HG02588 (cell line): ENCODE data around the gene THAP7.
"Not testable (repeated sequence)": the region's sequence is repeated elsewhere in the genome, so short reads cannot be mapped to it uniquely, and the experiment has no call there.

ENCODE experiments used
- ATAC-seq: cut with Tn5 transposase; IDR thresholded peaks from one replicate; pipeline ENCODE4 v1.9.1; 2021; ENCODE audit warnings: mild to moderate bottlenecking, moderate library complexity; ENCODE audit not compliant: unreplicated experiment

Gene THAP7

DNA sequence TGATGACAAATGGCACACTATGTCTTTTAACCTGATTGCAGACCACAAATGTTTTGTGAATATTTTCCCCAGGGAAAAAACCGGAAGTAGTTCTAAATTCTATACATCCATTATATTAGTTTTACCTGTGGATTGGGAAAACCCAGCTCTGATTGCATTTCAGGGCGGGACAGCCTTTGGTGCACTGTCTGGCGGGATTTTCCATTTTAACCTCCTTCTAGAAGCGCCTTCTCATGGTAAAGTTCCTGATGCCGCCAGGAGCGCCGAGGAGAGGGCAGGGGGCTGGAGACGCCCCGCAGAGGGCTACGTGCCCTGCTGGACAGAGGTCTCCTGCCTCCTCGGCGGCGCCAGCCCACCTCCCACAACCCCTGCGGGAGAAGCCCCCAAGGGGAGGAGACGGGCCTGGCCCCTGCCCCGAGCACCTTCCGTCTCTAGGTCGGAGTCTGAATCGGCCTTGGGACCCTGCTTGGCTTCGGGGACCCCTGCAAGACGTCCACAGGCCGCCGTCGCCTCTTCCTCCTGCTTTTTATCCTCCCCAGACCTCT lies 11.8 kb upstream of the THAP7 start:
- no peak for ATAC-seq

DNA sequence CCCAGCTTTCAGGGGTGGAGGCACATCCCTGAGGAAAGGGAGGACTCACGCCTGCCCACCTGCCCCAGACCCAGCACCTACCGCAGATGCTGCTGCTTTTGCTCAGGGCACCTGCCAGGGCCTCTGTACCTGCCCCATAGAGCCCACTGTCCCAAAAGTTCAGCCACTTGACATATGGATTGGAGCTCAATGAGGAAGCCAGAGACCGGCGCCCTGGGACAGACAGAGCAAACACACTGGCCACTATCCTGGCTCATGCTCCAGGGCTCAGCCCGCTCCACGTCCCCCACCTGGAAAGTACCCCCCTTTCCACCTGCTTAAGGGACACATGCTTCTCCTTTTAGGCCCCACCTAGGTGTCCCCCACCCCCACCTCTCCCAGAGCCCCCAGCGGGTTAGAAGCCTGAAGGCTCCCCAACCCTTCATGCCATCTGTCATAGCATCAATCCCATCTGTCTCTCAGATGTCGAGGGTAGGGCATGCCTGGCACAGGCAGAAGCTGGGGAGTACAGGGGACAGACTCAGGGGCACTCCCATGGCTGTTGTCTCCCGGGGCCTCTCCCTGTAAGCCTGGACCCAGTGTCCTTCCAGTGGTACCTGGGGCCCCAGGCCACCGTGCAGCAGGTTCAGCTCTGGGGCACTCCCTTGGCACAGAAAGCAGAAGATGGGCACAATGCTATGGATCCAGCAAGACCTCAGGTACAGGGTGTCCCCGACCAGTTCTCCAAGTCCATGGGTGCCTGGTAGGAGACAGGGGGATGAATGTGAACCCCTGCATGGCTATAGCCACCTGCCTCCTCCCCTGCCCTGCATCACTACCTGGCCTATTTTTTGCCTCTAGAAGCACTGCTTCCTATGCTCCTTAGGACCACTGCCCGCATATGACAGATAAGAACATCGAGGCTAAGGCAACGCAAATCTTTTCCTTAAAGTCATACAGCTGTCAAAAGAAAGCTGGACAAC lies 10.8 kb upstream of the THAP7 start:
- no peak for ATAC-seq

DNA sequence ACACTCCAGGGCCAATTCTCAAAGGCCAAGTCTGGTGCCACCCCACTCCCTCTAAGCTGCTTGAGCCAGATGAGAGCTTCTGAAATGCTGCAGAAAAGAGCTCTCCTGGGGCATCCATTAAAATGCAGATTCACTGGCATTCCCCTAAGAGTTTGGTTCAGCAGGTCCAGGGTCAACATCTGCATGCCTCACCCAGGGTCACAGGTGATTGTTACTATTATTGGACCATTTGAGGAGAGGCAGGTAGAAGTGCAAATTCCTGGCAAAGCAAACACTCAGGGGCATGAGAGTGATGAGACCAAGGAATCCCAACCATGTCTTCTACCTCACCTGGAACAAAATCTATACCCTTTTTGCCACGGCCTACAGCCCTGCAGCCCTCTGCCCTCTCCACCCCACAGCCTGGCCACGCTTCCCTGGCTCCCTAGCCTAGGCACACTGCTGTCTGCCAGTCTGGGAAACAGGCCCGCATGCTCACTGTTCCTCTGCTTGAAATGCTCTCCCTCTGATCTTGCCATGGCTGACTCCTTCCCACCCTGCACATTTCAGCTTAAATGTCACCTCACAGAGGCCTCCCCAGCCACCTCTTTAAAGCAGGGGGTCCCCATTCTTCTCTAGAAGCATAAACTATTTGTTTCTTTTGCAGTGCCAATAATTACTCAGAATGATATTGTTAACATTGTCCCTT lies 8.7 kb upstream of the THAP7 start:
- ATAC-seq: no peak

DNA sequence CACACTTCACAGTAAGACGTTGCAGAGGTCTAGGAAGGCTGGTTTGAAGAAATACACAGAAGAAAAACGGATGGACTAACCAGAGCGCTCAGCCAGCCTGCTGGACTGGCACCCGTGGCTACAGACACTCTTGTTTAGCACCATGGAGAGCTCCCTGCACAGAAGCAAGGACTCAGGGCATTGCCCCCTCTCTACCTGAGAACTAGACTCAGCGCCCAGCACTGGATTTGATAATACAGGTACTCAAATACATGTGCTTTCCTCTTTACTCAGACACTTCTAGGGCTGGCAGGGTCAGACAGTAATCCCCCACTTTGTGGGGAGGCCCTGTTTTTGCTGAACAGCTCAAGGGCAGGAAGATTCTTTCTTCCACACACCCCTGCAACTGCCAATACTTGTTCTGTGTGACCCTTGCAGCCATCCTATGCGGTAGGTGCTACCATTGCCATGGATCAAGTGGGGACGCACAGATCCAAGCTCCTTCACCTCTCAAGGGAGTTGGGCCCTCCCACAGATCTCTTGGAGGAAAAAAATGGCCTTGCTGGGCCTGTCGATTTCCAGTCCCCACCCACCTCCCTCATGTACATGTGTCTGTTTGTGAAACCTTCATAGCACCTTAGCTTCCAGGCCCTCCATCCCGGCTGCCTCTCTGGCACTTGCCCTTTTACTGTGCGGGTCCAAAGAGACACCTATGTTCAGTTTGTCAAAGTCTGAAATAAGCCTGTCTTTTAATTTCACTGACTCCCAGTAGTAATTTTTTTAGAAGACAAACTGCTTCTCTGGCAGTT lies 7.9 kb upstream of the THAP7 start:
- no peak for ATAC-seq

DNA sequence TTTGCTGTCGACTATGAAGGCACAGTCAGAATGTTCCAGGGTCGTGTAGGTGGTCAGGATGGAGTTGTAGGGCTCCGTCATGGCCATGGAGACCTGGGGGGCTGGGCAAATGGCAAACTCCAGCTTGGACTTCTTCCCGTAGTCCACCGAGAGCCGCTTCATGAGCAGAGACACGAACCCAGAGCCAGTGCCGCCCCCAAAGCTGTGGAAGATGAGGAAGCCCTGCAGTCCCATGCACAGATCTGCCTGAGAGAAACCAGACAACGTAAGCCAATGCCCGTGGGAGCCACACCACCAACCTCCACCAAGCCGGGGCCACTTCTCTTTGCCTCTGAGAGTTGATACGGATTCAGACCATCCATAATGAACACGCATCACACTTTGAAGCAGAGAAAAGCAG lies 7.3 kb upstream of the THAP7 start:
- ATAC-seq: not testable (repeated sequence)

DNA sequence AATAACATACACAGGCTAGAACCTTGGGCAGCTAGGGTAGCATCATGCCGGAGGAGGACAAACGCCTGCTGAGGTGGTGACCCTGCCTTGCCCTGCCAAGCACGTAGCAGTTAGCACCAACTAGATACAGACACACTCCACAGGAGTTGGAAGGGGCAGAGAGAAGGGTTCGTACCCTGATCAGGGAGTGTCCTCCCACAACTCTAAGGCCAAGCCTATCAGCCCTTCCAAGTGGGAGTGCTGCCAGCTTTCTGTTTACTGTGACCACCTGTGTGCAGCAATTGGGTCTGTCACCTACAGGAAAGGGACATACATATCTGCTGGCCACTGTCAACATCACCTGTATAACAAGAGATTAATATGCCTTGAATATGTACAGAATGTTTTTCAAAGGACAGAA lies 1.9 kb upstream of the THAP7 start:
- no peak for ATAC-seq

DNA sequence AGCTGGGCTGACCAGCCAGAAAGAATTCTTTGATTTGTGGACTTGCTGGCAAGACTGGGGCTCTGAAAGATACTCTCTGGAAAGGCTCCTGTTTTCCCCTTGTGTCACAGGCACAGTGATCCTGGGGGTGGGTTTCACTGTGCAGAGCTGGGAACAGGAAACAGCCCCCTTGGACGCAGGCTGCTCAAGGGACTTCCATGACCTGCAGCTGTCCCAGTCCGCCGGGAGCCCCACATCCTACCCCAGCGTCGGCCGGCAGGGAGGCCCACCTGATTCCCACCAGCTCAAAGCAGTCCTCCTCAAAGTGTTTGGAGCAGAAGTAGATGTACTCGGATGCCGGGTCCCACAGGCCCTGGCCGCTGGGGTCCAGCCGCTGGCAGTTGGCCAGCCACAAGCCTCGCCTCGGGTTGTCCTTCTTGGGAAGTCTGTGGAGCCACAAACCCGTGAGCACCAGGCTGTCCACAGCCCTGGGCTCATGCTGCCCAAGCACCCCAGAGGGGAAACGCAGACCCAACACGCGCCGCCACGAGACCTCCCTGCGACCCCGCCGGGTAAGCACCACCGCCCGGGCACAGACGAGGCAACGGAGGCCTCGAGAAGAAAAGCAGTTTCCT lies 824 bp downstream of the THAP7 start:
- no peak for ATAC-seq

DNA sequence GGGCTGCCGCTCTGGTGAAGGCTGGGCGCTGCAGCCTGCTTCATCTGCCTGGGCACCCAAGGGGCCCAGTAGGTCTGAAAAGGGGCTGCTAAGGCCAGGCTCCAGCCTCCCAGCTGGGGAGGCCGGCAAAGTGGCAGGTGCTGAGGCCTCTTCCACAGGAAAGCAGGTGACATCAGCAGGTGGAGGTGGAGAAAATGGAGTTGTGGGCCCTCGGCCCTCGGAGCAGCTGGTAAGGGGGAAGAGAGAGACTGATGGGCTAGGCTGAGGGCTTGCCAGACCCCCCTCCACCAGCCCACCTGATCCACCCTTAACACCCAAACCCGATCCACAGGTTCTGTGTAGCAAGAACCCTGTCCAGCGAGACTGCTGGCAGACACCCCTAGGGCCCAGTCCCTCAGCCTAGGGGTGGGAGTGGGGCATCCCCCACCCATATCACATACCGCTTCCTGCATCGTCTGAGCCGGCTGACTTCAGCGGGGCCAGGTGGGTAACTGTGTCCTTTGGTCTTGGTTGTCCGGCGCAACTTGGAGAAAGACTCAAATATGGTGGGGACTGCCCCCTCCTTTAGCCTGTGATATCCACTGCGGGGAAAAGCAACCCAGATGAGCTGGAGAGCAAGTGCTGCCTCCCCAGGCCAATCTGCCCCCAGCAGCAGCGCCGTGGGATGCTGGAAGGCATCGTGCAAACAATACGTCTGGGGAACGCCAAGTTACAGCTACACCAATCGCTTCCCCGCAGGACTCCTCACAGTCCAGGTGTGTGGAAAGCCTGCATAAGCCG lies 1.5 kb downstream of the THAP7 start:
- no peak for ATAC-seq

DNA sequence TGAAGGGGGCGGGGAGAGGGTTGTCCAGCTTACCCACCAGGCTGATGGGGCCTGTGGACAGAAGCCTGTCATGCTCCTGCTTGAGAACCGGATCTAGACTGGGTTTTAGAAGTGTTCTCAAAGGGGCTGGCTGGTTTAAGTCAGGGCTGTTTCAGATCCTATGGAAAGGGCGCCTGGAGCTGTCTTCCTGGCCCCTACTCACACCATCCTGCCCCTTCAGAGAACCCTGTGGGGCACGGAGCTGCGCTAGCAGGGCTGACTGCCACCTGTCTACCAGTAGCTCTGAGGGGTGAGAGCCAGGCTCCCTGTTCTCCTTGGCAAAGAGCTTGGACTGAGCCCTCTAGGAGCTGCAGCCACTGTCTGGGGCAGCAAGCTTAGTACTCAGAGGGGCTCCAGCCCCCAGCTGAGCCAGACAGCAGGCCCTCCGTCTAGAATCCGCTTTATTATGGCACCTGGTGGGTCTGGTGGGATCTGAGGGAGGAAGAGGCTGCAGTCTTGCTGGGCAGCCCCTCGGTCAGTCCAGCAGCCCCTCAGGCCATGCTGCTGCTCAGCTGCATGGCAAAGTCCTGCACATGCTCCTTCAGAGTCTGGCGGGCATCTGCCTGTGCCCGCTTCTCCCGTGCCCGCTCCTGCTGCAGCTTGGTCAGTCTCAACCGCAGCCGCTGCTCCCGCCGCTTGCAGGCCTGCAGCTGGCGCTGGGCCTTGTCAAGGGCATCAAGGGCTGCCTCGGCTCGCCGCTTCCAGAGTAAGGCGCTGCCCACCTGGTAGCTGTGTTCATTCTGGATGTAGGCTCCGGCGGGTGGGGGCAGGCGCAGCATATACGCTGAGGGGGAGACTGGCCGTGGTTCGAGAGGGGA lies 2.3 kb downstream of the THAP7 start:
- ATAC-seq: no peak

DNA sequence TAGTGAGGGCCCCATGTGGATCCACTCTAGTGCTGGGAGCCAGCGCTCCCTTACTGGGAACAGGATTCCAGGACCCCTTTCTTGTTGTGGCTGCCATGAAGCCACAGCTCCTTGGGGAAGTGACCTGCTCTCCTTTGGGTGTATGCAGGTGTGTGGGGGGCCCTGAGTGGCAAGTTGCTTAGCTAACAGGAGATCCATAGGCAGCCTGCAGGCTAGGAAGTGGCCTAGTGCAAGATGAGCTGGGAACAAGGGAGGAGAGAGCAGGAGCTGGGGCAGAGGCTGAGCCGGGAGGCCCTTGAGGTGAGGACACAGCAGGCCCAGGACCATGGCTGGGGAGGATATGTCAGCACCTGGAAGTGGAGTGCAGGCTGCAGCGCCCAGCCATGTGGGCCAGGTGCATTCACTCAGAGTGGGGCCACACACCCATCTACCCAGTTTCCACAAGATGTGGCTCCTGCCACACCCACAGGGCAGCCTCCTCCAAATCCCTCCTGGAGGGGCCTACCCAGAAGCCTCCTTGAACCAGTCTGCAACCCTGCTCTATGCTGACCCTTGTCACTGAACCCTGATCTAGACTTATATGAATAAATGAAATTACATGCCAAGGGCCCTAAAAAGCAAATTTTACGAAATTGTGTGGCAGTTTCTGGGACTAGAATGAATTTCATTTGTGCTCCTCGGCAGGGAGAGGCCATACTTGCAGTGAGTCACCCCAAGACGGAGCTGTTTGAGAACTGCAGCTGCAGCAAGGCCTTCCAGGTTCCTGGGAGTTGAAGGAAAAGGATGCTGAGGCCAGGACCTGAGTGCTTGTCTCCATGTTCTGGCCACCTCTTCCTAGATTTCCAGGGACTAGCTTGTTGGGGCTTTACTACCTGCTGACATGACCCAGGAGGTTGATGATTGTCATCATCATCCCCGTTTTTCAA lies 3.2 kb downstream of the THAP7 start:
- no peak for ATAC-seq

DNA sequence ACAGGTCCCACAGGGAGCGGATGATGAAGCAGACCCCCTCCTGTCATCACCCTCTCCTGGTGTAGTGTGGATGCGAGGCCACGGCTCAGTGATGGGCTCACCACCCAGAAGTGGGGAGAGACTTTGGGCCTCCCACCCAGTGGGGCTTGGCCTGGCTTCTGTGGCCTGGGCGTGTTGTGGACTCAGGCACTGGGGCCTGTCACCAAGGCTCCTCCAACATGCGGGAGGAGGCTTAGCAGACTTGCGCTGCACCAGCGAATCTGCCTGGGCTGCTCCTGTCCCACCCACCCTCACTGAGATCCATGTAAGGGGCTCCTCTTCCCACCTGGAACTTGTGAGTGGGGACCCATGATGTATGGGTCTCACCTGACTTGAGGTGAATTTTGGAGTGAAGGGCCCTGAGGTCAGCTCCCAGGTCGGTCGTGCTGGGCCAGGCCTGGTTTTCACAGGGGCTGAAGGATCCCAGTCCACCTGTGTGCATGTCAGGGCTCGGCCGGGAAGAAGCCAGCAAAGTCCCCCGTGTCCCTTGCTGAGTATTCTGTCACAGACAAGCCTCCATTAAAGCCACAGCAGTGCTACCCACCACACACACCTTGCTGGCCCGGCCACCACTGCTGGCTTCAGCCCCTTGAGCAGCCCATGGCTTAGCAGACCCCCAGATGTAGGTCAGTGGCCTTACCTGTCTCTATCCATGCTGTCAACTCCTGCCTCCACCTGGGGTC lies 4.2 kb downstream of the THAP7 start:
- ATAC-seq: no peak

DNA sequence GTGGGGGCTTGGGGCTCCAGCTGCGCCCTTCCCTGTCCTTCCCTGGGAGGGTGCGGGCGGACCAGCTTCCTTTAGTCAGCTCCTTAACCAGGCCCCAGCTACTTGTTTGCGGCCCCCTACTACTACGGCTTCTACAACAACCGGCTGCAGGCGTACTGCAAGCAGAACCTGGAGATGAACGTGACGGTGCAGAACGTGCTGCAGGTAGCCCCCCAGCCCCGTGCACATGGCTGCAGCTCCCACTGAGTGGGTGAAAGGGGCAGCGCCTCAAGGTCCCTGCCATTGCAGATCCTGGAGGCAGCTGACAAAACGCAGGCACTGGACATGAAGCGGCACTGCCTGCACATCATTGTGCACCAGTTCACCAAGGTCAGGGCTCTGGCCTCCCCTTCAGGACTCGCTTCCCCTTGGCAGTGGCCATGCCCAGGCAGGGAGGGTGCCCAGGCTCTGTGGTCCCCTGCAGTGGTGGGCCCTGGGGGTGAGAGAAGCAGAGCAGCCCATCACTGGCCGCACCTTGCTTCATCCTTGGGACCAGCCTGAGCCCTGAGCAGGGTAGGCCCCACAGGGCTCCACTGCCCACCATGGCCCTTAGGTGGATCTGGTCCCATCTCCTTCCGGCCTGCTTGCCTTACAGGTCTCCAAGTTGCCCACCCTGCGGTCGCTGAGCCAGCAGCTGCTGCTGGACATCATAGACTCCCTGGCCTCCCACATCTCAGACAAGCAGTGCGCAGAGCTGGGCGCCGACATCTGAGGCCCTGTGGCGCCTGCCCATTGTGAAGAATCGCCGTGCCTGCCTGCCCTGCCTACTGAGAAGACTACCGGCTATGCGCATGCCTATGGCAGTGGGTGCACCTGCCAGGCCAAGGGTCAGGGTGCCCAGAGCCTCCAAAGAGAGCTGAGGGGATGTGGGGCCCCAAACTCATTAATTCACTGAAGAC lies 5.1 kb downstream of the THAP7 start:
- no peak for ATAC-seq

DNA sequence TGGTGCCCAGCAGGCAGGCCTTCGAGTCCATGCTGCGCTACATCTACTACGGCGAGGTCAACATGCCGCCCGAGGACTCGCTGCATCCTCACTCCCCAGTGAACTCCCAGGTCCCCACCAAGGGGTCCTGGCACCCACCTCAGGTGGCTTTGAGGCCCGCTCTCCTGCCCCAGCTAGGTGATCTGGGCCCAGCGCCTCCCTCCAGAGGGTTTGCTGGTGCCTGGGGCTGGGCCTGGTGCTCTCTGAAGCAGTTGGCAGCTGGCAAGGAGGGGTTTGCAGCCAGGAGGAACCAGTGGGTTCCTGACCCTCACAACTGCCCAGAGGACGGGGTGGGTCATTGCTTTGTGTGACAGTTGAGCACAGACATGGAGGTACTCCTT lies 5.9 kb downstream of the THAP7 start:
- no peak for ATAC-seq

DNA sequence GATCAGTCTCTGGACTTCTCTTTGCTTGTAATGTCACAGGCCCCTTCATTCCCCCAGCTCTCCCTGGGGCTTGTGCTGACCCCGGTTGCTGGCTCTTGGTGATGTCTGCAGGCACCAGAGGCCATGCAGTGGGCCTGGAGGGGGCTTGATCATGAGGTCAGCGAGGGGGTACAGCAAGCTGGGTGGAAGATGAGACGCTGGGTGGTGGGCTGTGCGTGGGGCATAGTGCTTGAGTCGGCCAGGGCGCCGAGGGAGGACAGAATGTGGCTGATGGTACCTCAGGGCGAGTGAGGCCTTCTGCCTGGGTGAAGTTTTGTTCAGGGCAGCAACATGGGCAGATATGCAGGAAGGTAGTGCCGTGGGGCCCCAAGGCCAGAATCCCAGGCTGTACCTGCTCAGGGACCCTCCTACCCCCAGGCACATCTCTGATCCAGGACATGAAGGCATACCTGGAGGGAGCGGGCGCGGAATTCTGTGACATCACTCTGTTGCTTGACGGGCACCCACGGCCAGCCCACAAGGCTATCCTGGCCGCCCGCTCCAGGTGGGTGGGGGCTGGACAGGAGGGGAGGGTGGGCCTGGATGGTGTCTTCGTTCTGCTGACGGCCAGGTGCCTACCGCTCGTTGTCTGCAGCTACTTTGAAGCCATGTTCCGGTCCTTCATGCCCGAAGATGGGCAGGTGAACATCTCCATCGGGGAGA lies 6.4 kb downstream of the THAP7 start:
- ATAC-seq: no peak

DNA sequence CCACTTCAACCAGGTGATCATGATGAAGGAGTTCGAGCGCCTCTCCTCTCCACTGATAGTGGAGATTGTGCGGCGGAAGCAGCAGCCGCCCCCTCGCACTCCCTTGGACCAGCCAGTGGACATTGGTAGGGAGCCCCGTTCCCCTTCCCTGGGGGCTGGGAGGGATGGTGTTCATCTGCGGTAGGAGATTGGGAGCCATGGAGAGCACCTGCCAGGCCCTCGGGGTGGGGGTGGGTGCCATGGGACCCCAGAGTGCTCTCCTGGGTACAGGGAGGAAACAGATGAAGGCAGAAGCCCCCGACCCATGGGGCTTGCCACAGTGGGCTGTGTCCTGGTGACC lies 7.0 kb downstream of the THAP7 start:
- ATAC-seq: no peak
